K562 (cell line): ENCODE results near the gene CORT. TPM values are rescaled to one million over a fixed set of nuclear protein-coding genes. Genes with fewer than 3 reads are reported as not detected.

Source experiments
- CREB1 ChIP-seq, 2 experiments: sonication (generic) in 1 of 2; formaldehyde crosslinking in 1 of 2; IDR thresholded peaks; 2 replicates each; pipeline versions ENCODE4 v1.6.1 to v1.8.0; 2012 to 2022; ENCODE audit warnings: inconsistent platforms in 1 of 2, mild to moderate bottlenecking in 1 of 2, missing genetic modification reagents in 1 of 2, moderate library complexity in 1 of 2
- FIP1L1 ChIP-seq: fragments of 200-400 bp; formaldehyde crosslinking; IDR thresholded peaks from 2 replicates; pipeline ENCODE4 v1.6.1; 2018; ENCODE audit warnings: mild to moderate bottlenecking, low read depth, low read length; ENCODE audit not compliant: poor library complexity, severe bottlenecking
- FOXJ3 ChIP-seq: sonication (generic); formaldehyde crosslinking; IDR thresholded peaks from 2 replicates; pipeline ENCODE4 v1.4.0; 2020; ENCODE audit warnings: mild to moderate bottlenecking, missing genetic modification reagents
- HMGN3 ChIP-seq: IDR thresholded peaks from 2 replicates; pipeline ENCODE4 v1.6.1; 2011; ENCODE audit warnings: borderline replicate concordance, low read depth, mild to moderate bottlenecking, mixed read lengths, low read length; ENCODE audit not compliant: insufficient read length; ENCODE audit errors: extremely low read depth
- HOMEZ ChIP-seq: fragments of 250-450 bp; sonication (Bioruptor Pico); IDR thresholded peaks from 2 replicates; pipeline ENCODE4 v1.4.0; 2020; ENCODE audit warnings: mild to moderate bottlenecking, moderate library complexity
- ILF3 ChIP-seq: fragments of 450-650 bp; IDR thresholded peaks from 2 replicates; pipeline ENCODE4 v1.6.1; 2018; ENCODE audit warnings: antibody characterized with exemption, mild to moderate bottlenecking, moderate library complexity, borderline replicate concordance
- MIER1 ChIP-seq: fragments of 450-650 bp; IDR thresholded peaks from 2 replicates; pipeline ENCODE4 v1.6.1; 2016; ENCODE audit warnings: antibody characterized with exemption, mild to moderate bottlenecking, low read depth
- MXD1 ChIP-seq: fragments of 250-450 bp; sonication (Bioruptor Pico); IDR thresholded peaks from 2 replicates; pipeline ENCODE4 v1.8.0; 2021; ENCODE audit warnings: borderline replicate concordance, mild to moderate bottlenecking, moderate library complexity; ENCODE audit not compliant: poor library complexity, severe bottlenecking
- NFRKB ChIP-seq: fragments of 450-650 bp; IDR thresholded peaks from 2 replicates; pipeline ENCODE4 v1.6.1; 2016; ENCODE audit warnings: low read depth
- OTX1 ChIP-seq: fragments of 450-650 bp; formaldehyde crosslinking; IDR thresholded peaks from 2 replicates; pipeline ENCODE4 v1.4.0; 2022; ENCODE audit warnings: mild to moderate bottlenecking
- POLR2H ChIP-seq: IDR thresholded peaks from 2 replicates; pipeline ENCODE4 v1.6.1; 2016; ENCODE audit warnings: missing genetic modification characterization, low read depth, mild to moderate bottlenecking, control low read depth, missing compliant biosample characterization, moderate library complexity
- RBM17 ChIP-seq: fragments of 200-400 bp; formaldehyde crosslinking; IDR thresholded peaks from 2 replicates; pipeline ENCODE4 v1.6.1; 2017; ENCODE audit warnings: low read depth, mild to moderate bottlenecking, low read length, borderline replicate concordance
- SIN3B ChIP-seq: fragments of 450-650 bp; IDR thresholded peaks from 2 replicates; pipeline ENCODE4 v1.6.1; 2017; ENCODE audit warnings: low read depth, mild to moderate bottlenecking, moderate library complexity
- SRSF7 ChIP-seq: fragments of 200-400 bp; formaldehyde crosslinking; optimal IDR thresholded peaks from 2 replicates; pipeline ENCODE3; 2017; ENCODE audit warnings: mild to moderate bottlenecking, low read depth, low read length
- SUPT5H ChIP-seq: fragments of 450-650 bp; IDR thresholded peaks from 2 replicates; pipeline ENCODE4 v1.6.1; 2016
- TCFL5 ChIP-seq: fragments of 250-450 bp; sonication (Bioruptor Pico); conservative IDR thresholded peaks from 2 replicates; pipeline ENCODE4 v1.6.1; 2021; ENCODE audit warnings: mild to moderate bottlenecking, moderate library complexity, matching md5 sums
- TEAD4 ChIP-seq, 2 experiments: sonication (generic) in 1 of 2; formaldehyde crosslinking in 1 of 2; IDR thresholded peaks; 2 replicates each; pipeline versions ENCODE4 v1.6.1 to v1.8.0; 2012 to 2022; ENCODE audit warnings: borderline replicate concordance in 1 of 2, inconsistent platforms in 1 of 2, low read length in 1 of 2, mild to moderate bottlenecking in 1 of 2, missing genetic modification reagents in 1 of 2
- U2AF1 ChIP-seq: fragments of 200-400 bp; formaldehyde crosslinking; optimal IDR thresholded peaks from 2 replicates; pipeline ENCODE3; 2017; ENCODE audit warnings: mild to moderate bottlenecking, low read depth, low read length, moderate library complexity
- YY1 ChIP-seq, 3 experiments: IDR thresholded peaks; 2 replicates each; pipeline ENCODE4 v1.6.1; 2011; ENCODE audit warnings: low read length in 2 of 3, mild to moderate bottlenecking in 2 of 3, moderate library complexity in 2 of 3, borderline replicate concordance in 1 of 3, control low read depth in 1 of 3, low read depth in 1 of 3; ENCODE audit not compliant: insufficient read depth in 3 of 3, insufficient replicate concordance in 2 of 3, control insufficient read depth in 1 of 3, insufficient read length in 1 of 3; ENCODE audit errors: extremely low read depth in 1 of 3
- ZNF184 ChIP-seq: sonication (generic); formaldehyde crosslinking; IDR thresholded peaks from 2 replicates; pipeline ENCODE4 v1.5.0; 2020; ENCODE audit warnings: missing genetic modification reagents
- ZNF217 ChIP-seq: sonication (generic); formaldehyde crosslinking; IDR thresholded peaks from 2 replicates; pipeline ENCODE4 v1.8.0; 2022; ENCODE audit warnings: mild to moderate bottlenecking, missing genetic modification reagents
- ZNF224 ChIP-seq: sonication (generic); formaldehyde crosslinking; IDR thresholded peaks from 2 replicates; pipeline ENCODE4 v1.8.0; 2022; ENCODE audit warnings: mild to moderate bottlenecking, missing genetic modification reagents
- ZNF347 ChIP-seq: fragments of 450-650 bp; formaldehyde crosslinking; IDR thresholded peaks from 2 replicates; pipeline ENCODE4 v1.4.0; 2020; ENCODE audit warnings: low read depth, mild to moderate bottlenecking, moderate library complexity
- ZNF445 ChIP-seq: fragments of 250-450 bp; sonication (Bioruptor Pico); IDR thresholded peaks from 2 replicates; pipeline ENCODE4 v1.4.0; 2020; ENCODE audit warnings: low read depth, mild to moderate bottlenecking, moderate library complexity
- ZNF584 ChIP-seq: fragments of 200-800 bp; sonication (Bioruptor generic); IDR thresholded peaks from 2 replicates; pipeline ENCODE4 v1.6.1; 2016; ENCODE audit warnings: low read depth, mild to moderate bottlenecking, missing genetic modification characterization, missing compliant biosample characterization
- ZSCAN29 ChIP-seq: fragments of 450-650 bp; IDR thresholded peaks from 2 replicates; pipeline ENCODE4 v1.6.1; 2017
- polyA plus RNA-seq, 8 experiments: library from polyadenylated mRNA; depleted of rRNA in 4 of 8; stranded (reverse) in 5 of 8; unstranded in 3 of 8; fragments of >200 nt; fragmentation: Nextera tagmentation in 2 of 8; fragmentation: Illumina TruSeq in 1 of 8; extraction: Ambion mirVana in 2 of 8; extraction: Trizol in 1 of 8; gene quantifications; 2 replicates each; pipeline versions ENCODE4 v1.2.1 to v1.2.3, GENCODE V29; 2011 to 2014; ENCODE audit warnings: inconsistent platforms in 1 of 8, missing spikeins in 1 of 8
- total RNA-seq, 7 experiments: library from RNA; depleted of rRNA in 6 of 7; stranded (reverse); fragments of >200 nt in 6 of 7; fragmentation: Illumina TruSeq in 2 of 7; extraction: Trizol in 2 of 7; gene quantifications; 2 replicates each; pipeline versions ENCODE4 v1.2.1 to v1.2.3, GENCODE V29; 2011 to 2021; ENCODE audit warnings: low replicate concordance in 1 of 7

Gene CORT
- total and polyA plus RNA-seq, 9 of the 15 experiments (the other 6 are each of a cell fraction or from before 2014, with no cell fraction given) = 0.08 to 0.54 (median 0.13) TPM; not detected in 5

GRCh38 chr1:10474613-10475507, 25.0 kb downstream of the CORT start, which contains the start of gene PEX14 (continued):
- no peak for TF ChIP-seq SRSF7
- no peak for TF ChIP-seq ILF3
- peak; percentile 83 for TF ChIP-seq NFRKB
- peak; percentile 32; the same call in 1 of the 2 replicates for TF ChIP-seq TEAD4 (IDR thresholded peaks at IDR 0.05; ENCODE audit: low read length)
- TF ChIP-seq TEAD4 (CRISPR knock-in tag; IDR thresholded peaks at IDR 0.05; ENCODE audit: borderline replicate concordance) = no peak
- no peak; the same call in none of the 2 replicates for TF ChIP-seq POLR2H
- no peak for TF ChIP-seq TCFL5 (CRISPR knock-in tag)
- no peak for TF ChIP-seq U2AF1
- TF ChIP-seq ZNF224 = no peak
- TF ChIP-seq ZSCAN29 = no peak
- no peak for TF ChIP-seq HOMEZ
- TF ChIP-seq MIER1 = no peak
- no peak for TF ChIP-seq ZNF184
- TF ChIP-seq RBM17 = no peak
- no peak for TF ChIP-seq MXD1 (CRISPR knock-in tag)
- peak; percentile 75 for TF ChIP-seq HMGN3
- TF ChIP-seq ZNF347 (CRISPR knock-in tag) = no peak
- no peak; the same call in 1 of the 2 replicates for TF ChIP-seq ZNF584 (CRISPR knock-in tag)
- TF ChIP-seq FIP1L1 = no peak
- no peak for TF ChIP-seq ZNF445 (CRISPR knock-in tag)
- TF ChIP-seq SUPT5H = peak; percentile 79
- peak; percentile 48 for TF ChIP-seq CREB1 (IDR thresholded peaks at IDR 0.05)
- no peak for TF ChIP-seq CREB1 (CRISPR knock-in tag; IDR thresholded peaks at IDR 0.05)
- TF ChIP-seq OTX1 = no peak
- peak; percentile 87 to 99 (median 98) for TF ChIP-seq YY1 (IDR thresholded peaks at IDR 0.05; ENCODE audit: borderline replicate concordance in 1 of 3, control insufficient read depth in 1 of 3, extremely low read depth in 1 of 3, insufficient read depth in 3 of 3, insufficient read length in 1 of 3, insufficient replicate concordance in 2 of 3, low read depth in 1 of 3, low read length in 2 of 3)
- no peak for TF ChIP-seq FOXJ3 (CRISPR knock-in tag)
- TF ChIP-seq ZNF217 = no peak
- peak; percentile 91 for TF ChIP-seq SIN3B
